SK-N-SH (cell line): ENCODE measurements around the gene STK17B. TPM values are rescaled to one million over a fixed set of nuclear protein-coding genes. Genes with fewer than 3 reads are reported as not detected.
A peak's percentile ranks its signal among the peaks of the same experiment; 100 is the strongest.

Experiments used
- CTCF ChIA-PET: fragments of 300-600, 350-600 bp; formaldehyde crosslinking; extraction: SDS; loops from one replicate; lab custom pipeline; 2021; lab: Yijun Ruan, JAX
- POLR2A ChIA-PET: fragments of 350-600 bp; sonication (Branson Sonifier 250); formaldehyde crosslinking; extraction: SDS; loops from one replicate; lab custom pipeline; 2020; ENCODE audit warnings: antibody characterized with exemption, inconsistent platforms; lab: Yijun Ruan, JAX
- DNase-seq: peaks from one replicate; pipeline ENCODE4 v3.0.0; 2012
- H2AFZ ChIP-seq: fragments of 200-600 bp; sonication (generic); 2 replicates; pipeline ENCODE4 v1.8.1; 2016; ENCODE audit warnings: antibody characterized with exemption, mild to moderate bottlenecking, low read depth
- H3F3A ChIP-seq: fragments of 200-600 bp; sonication (generic); replicated peaks from 2 replicates; pipeline ENCODE3; 2016; ENCODE audit warnings: antibody characterized with exemption, mild to moderate bottlenecking; ENCODE audit not compliant: insufficient read depth
- H3K27ac ChIP-seq, 2 experiments: fragments of 200-500 bp in 1 of 2; fragments of 200-600 bp in 1 of 2; sonication (Bioruptor generic) in 1 of 2; sonication (generic), shearing (Covaris generic) in 1 of 2; 2 replicates each; pipeline versions ENCODE4 v1.5.1 to v1.6.1; 2014 to 2016; ENCODE audit warnings: low read depth in 2 of 2, inconsistent platforms in 1 of 2, low read length in 1 of 2, mild to moderate bottlenecking in 1 of 2, mixed read lengths in 1 of 2
- H3K27me3 ChIP-seq: fragments of 200-600 bp; sonication (generic), shearing (Covaris generic); 2 replicates; pipeline ENCODE4 v1.6.1; 2016; ENCODE audit warnings: mixed run types; ENCODE audit not compliant: insufficient read depth
- H3K36me3 ChIP-seq, 2 experiments: fragments of 200-500 bp in 1 of 2; fragments of 200-600 bp in 1 of 2; sonication (Bioruptor generic) in 1 of 2; sonication (generic) in 1 of 2; replicated peaks in 1 of 2; 2 replicates each; pipeline versions ENCODE3 to v1.5.1; 2014 to 2016; ENCODE audit warnings: low read length in 1 of 2, mild to moderate bottlenecking in 1 of 2; ENCODE audit not compliant: insufficient read depth in 2 of 2, control insufficient read depth in 1 of 2
- H3K4me1 ChIP-seq, 2 experiments: fragments of 200-500 bp in 1 of 2; fragments of 200-600 bp in 1 of 2; sonication (Bioruptor generic) in 1 of 2; sonication (generic), shearing (Covaris generic) in 1 of 2; 2 replicates each; pipeline versions ENCODE4 v1.5.1 to v1.6.1; 2014 to 2016; ENCODE audit warnings: low read depth in 1 of 2, low read length in 1 of 2, mixed run types in 1 of 2; ENCODE audit not compliant: insufficient read depth in 2 of 2, control insufficient read depth in 1 of 2
- H3K4me2 ChIP-seq: fragments of 200-600 bp; sonication (generic), shearing (Covaris generic); 2 replicates; pipeline ENCODE4 v1.6.1; 2017; ENCODE audit warnings: mixed run types
- H3K4me3 ChIP-seq, 2 experiments: fragments of 200-500 bp in 1 of 2; fragments of 200-600 bp in 1 of 2; sonication (Bioruptor generic) in 1 of 2; sonication (generic), shearing (Covaris generic) in 1 of 2; 2 replicates each; pipeline versions ENCODE4 v1.5.1 to v1.8.1; 2014 to 2016; ENCODE audit warnings: low read depth in 2 of 2, inconsistent platforms in 1 of 2, low read length in 1 of 2, mild to moderate bottlenecking in 1 of 2, mixed read lengths in 1 of 2, moderate library complexity in 1 of 2
- H3K79me2 ChIP-seq: fragments of 200-600 bp; sonication (generic); 2 replicates; pipeline ENCODE4 v1.8.1; 2017; ENCODE audit warnings: mild to moderate bottlenecking; ENCODE audit not compliant: insufficient read depth
- H3K9ac ChIP-seq: fragments of 200-600 bp; sonication (generic); 2 replicates; pipeline ENCODE4 v1.6.1; 2017; ENCODE audit warnings: mixed run types
- H3K9me2 ChIP-seq: fragments of 200-600 bp; sonication (generic); 2 replicates; pipeline ENCODE4 v1.6.1; 2017; ENCODE audit warnings: mixed run types
- H3K9me3 ChIP-seq: fragments of 200-600 bp; sonication (generic); 2 replicates; pipeline ENCODE4 v1.6.1; 2017; ENCODE audit warnings: mixed run types, mild to moderate bottlenecking, moderate library complexity
- H4K20me1 ChIP-seq: fragments of 200-600 bp; sonication (generic); 2 replicates; pipeline ENCODE4 v1.6.1; 2017; ENCODE audit warnings: mild to moderate bottlenecking, mixed run types; ENCODE audit not compliant: insufficient read depth
- EP300 ChIP-seq, 2 experiments: IDR thresholded peaks; 2 replicates each; pipeline versions ENCODE4 v1.4.0 to v1.6.1; 2012; ENCODE audit warnings: borderline replicate concordance in 1 of 2, low read depth in 1 of 2, low read length in 1 of 2
- FOXM1 ChIP-seq: IDR thresholded peaks from 2 replicates; pipeline ENCODE4 v1.4.0; 2012; ENCODE audit warnings: low read depth, mild to moderate bottlenecking
- MAX ChIP-seq: IDR thresholded peaks from 2 replicates; pipeline ENCODE4 v1.4.0; 2012; ENCODE audit warnings: low read depth
- MEF2A ChIP-seq: IDR thresholded peaks from 2 replicates; pipeline ENCODE4 v1.4.0; 2012; ENCODE audit warnings: low read depth, borderline replicate concordance
- MXI1 ChIP-seq: IDR thresholded peaks from 2 replicates; pipeline ENCODE4 v1.6.1; 2012; ENCODE audit warnings: mild to moderate bottlenecking, low read depth, low read length, improper control_type of control experiment
- NRF1 ChIP-seq: IDR thresholded peaks from 2 replicates; pipeline ENCODE4 v1.6.1; 2012; ENCODE audit warnings: low read depth, mild to moderate bottlenecking, low read length
- PBX3 ChIP-seq: IDR thresholded peaks from 2 replicates; pipeline ENCODE4; 2012
- RAD21 ChIP-seq: IDR thresholded peaks from 2 replicates; pipeline ENCODE4 v1.6.1; 2012; ENCODE audit warnings: mild to moderate bottlenecking, low read length
- REST ChIP-seq: IDR thresholded peaks from 2 replicates; pipeline ENCODE4 v1.6.1; 2012; ENCODE audit warnings: mild to moderate bottlenecking, low read depth, low read length, moderate library complexity
- RXRA ChIP-seq: IDR thresholded peaks from 2 replicates; pipeline ENCODE4 v1.4.0; 2012; ENCODE audit warnings: low read depth, mild to moderate bottlenecking, borderline replicate concordance
- SMC3 ChIP-seq: IDR thresholded peaks from 2 replicates; pipeline ENCODE4 v1.6.1; 2012; ENCODE audit warnings: low read depth, low read length, improper control_type of control experiment
- TAF1 ChIP-seq: IDR thresholded peaks from 2 replicates; pipeline ENCODE4 v1.6.1; 2012; ENCODE audit warnings: low read depth, mild to moderate bottlenecking, low read length, moderate library complexity, borderline replicate concordance
- USF2 ChIP-seq: fragments of 150-350 bp; IDR thresholded peaks from 2 replicates; pipeline ENCODE4 v1.6.1; 2017; ENCODE audit warnings: antibody characterized with exemption, low read length, low read depth, borderline replicate concordance
- YY1 ChIP-seq: IDR thresholded peaks from 2 replicates; pipeline ENCODE4 v1.4.0; 2012; ENCODE audit warnings: low read depth, mild to moderate bottlenecking
- ZBTB33 ChIP-seq: IDR thresholded peaks from 2 replicates; pipeline ENCODE4 v1.4.0; 2012; ENCODE audit warnings: low read depth, borderline replicate concordance
- WGBS: methylation state at CpG from one replicate; pipeline ENCODE4 v1.1.6; 2017; ENCODE audit warnings: low lambda C conversion rate; 5-methylcytosine and 5-hydroxymethylcytosine counted together
- polyA plus RNA-seq, 3 experiments: library from polyadenylated mRNA; depleted of rRNA; stranded (reverse); fragments of >200 nt; gene quantifications; 2 replicates each; pipeline ENCODE4 v1.2.3, GENCODE V29; 2012

The STK17B gene
- polyA plus RNA-seq, 1 of the 3 experiments (the other 2 are of a cell fraction): 5.1 TPM

- ChIA-PET CTCF (no interaction called here), POLR2A (no interaction called here)
- no peak overlapping the region for H3K9ac ChIP-seq
- H3K4me2 ChIP-seq: no peak overlapping the region
- DNase-seq: no peak
- H3K27me3 ChIP-seq: no peaks in the 10 kb centered on the region
- no peaks in the 10 kb centered on the region for H3K79me2 ChIP-seq
- H3K9me2 ChIP-seq: no peaks in the 10 kb centered on the region
- no peaks in the 10 kb centered on the region for H3K9me3 ChIP-seq
- H3K4me1 ChIP-seq: peaks cover 0 to 7% of the 10 kb centered on the region in 2 experiments; a peak in 1 of 4 replicates
- no peaks in the 10 kb centered on the region for H3K36me3 ChIP-seq
- 93% methylated on average over 4 of the region's 4 CpGs for WGBS
- no peaks in the 10 kb centered on the region for H3F3A ChIP-seq
- no peak overlapping the region for H3K4me3 ChIP-seq
- no peak overlapping the region for H3K27ac ChIP-seq
- H2AFZ ChIP-seq: no peak overlapping the region
- no peaks in the 10 kb centered on the region for H4K20me1 ChIP-seq
- TF ChIP-seq USF2 (no peak), RAD21 (no peak), SMC3 (no peak), MXI1 (no peak), NRF1 (no peak), FOXM1 (no peak)
Observed at GRCh38 chr2:196117214-196117705, 54.1 kb downstream of the STK17B start.

- POLR2A ChIA-PET: no interaction called here
- H2AFZ ChIP-seq: peak overlapping the region; percentile 87
- no peak overlapping the region for H3K9ac ChIP-seq
- no peaks in the 10 kb centered on the region for H3K36me3 ChIP-seq
- H3K4me2 ChIP-seq: no peak overlapping the region
- H3K27me3 ChIP-seq: no peaks in the 10 kb centered on the region
- H3K4me1 ChIP-seq: peaks cover 0 to 13% of the 10 kb centered on the region in 2 experiments; a peak in 1 of 4 replicates
- H3K4me3 ChIP-seq: no peak overlapping the region
- no peaks in the 10 kb centered on the region for H3K9me2 ChIP-seq
- CTCF ChIA-PET: interaction anchor here (0.6 to 1.4 kb wide), 2 partner anchors 33 to 35 kb away, joined by 3 to 4 read pairs; no protein-coding TSS in a partner anchor
- no peak for DNase-seq
- no peaks in the 10 kb centered on the region for H3K9me3 ChIP-seq
- H3K79me2 ChIP-seq: no peaks in the 10 kb centered on the region
- no peaks in the 10 kb centered on the region for H3F3A ChIP-seq
- H3K27ac ChIP-seq: peak overlapping the region in 1 of 2 experiments; percentile 43; a peak in 3 of 4 replicates
- no peaks in the 10 kb centered on the region for H4K20me1 ChIP-seq
- 75% methylated on average over 7 of the region's 7 CpGs for WGBS
- TF ChIP-seq YY1 (no peak), PBX3 (no peak), RXRA (no peak), USF2 (no peak), MEF2A (no peak), MAX (no peak), TAF1 (no peak), REST (no peak), ZBTB33 (no peak), NRF1 (no peak), MXI1 (no peak), EP300 (IDR thresholded peaks at IDR 0.05; ENCODE audit: borderline replicate concordance in 1 of 2, low read depth in 1 of 2, low read length in 1 of 2) (no peak)
Observed at GRCh38 chr2:196113061-196113974, 58.1 kb downstream of the STK17B start.
